HG03460 (cell line): Measurements from ENCODE around the gene PLEKHJ1.

Experiments used
- ATAC-seq: cut with Tn5 transposase; IDR thresholded peaks from one replicate; pipeline ENCODE4 v1.9.1; 2021; ENCODE audit not compliant: unreplicated experiment

PLEKHJ1 gene

GRCh38 chr19:2224754-2225349 is 11.3 kb downstream of the PLEKHJ1 start:
- ATAC-seq: no peak

DNA sequence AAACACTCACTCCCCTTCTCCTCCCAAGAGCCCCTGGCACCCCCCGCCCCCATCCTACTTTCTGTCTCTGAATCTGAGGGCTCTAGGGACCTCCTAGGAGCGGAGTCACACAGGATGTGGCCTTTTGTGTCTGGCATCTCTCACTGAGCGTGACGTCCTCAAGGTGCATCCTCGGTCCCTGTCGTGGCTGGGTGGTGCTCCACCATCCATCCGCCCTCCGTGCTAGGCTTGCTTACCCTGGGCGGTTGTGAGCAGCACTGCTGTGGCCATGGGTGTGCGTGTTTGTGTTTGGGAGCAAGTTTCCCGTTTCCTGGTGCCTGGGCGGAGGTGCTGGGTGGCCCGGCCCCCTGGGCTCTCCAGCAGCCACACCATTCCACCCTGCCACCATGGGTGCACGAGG is 12.2 kb downstream of the PLEKHJ1 start:
- no peak for ATAC-seq

DNA sequence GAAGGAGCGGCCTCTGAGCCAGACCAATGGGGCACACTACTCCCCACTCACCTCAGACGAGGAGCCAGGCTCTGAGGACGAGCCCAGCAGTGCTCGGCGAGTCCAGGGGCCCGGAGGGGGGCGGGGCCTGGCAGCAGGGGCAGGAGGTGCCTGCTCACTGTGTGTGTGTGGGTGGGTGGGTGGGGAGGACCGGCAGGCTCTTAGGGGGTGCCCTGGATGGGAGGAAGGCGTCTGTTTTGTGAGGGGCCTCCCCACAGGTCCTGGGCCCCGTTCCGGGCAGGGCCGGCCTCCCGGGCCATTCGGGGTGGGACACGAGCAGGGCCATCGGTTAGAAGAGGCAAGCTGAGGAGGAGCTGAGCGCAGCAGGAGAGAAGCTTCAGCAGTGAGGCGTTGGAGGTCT is 12.7 kb downstream of the PLEKHJ1 start:
- ATAC-seq: no peak

DNA sequence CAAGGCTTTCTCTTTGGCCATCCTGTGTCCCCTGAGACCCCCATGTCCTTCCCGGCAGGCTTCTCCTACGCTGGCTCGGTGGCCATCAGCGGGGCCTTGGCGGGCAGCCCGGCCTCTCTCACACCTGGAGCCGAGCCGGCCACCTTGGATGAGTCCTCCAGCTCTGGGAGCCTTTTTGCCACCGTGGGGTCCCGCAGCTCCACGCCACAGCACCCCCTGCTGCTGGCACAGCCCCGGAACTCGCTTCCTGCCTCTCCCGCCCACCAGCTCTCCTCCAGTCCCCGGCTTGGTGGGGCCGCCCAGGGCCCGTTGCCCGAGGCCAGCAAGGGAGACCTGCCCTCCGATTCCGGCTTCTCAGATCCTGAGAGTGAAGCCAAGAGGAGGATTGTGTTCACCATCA is 14.2 kb downstream of the PLEKHJ1 start:
- no peak for ATAC-seq

DNA sequence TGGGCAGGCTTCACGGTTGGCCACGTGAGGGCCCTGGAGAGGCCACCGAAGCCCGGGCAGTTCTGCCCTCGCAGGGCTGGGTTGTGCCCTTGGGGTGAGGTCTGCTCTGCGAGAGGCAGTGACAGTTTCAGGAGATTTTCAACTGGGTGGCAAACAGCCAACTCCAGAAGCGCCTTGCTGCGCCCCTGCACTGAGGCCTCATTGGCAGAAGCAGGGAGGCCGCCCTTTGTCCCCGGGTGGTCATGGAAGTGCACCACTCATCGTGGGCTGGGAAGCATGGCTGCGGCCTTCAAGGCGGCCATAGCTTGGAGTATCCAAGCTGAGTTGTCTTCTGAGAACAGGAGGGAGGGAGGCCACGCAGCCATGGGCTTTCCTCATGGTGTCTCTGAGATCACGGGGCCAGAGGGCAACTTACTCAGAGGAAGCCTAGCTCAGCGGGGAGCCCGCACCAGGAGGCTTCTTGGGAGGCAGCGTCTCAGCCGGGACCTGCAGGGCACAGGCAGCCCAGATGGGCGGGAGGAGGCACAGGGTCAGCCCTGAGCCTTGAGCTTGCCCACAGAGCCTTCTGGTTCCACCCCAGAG is 14.8 kb downstream of the PLEKHJ1 start:
- ATAC-seq: no peak

DNA sequence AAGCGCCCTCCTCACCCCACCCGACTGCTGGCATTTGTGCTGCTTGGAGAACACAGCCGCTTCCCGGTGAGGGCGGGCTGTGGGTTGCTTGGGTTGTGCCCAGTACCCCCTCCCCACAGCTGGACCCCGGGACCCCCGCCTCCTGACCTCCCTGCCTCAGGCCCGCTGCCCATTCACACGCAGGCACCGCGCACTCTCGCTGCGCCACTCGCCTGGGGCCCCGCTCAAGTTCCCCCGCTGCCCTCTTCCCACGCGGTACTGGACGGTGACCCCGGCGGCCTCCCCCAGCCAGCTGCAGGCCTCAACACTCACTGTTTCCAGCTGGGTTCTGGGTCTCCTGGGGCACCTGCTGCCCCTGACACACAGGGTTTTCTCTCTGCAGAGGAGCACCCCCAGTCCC is 16.4 kb downstream of the PLEKHJ1 start:
- no peak for ATAC-seq

DNA sequence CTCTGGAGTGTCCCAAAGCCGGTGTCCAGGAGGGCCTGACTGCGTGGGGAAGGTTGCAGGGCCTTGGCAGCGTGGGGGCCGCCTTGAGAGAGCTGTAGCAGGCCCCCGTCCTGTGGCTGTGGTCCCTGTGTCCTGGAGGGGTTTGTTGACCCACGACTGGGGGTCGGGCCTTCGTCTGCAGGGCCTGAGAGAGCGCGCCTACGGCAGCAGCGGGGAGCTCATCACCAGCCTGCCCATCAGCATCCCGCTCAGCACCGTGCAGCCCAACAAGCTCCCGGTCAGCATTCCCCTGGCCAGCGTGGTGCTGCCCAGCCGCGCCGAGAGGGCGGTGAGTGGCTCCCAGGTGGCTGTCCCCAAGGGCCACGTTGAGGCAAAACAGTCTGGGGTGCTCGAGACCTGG is 18.5 kb downstream of the PLEKHJ1 start:
- ATAC-seq: no peak

DNA sequence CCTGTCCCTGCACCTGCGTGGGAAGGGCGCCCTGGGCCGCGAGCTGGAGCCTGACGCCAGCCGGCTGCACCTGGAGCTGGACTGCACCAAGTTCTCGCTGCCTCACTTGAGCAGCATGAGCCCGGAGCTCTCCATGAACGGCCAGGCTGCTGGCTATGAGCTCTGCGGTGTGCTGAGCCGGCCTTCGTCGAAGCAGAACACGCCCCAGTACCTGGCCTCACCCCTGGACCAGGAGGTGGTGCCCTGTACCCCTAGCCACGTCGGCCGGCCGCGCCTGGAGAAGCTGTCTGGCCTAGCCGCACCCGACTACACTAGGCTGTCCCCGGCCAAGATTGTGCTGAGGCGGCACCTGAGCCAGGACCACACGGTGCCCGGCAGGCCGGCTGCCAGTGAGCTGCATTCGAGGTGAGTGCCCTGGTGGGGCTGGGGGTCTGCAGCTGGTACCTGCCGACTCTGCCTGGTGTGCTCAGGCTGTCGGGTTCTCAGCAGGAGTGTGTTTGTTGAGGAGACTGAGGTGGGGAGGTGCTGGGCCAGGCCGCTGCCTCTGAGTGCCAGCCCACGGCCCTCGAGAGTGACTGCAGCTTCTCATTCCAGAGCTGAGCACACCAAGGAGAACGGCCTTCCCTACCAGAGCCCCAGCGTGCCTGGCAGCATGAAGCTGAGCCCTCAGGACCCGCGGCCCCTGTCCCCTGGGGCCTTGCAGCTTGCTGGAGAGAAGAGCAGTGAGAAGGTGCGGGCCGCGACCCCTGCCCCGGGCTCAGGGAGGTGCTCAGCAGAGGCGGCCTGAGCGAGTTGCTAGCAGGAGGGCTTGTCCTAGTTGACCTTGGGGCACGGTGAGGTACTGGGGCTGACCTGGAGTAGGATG is 19.5 kb downstream of the PLEKHJ1 start:
- no peak for ATAC-seq

DNA sequence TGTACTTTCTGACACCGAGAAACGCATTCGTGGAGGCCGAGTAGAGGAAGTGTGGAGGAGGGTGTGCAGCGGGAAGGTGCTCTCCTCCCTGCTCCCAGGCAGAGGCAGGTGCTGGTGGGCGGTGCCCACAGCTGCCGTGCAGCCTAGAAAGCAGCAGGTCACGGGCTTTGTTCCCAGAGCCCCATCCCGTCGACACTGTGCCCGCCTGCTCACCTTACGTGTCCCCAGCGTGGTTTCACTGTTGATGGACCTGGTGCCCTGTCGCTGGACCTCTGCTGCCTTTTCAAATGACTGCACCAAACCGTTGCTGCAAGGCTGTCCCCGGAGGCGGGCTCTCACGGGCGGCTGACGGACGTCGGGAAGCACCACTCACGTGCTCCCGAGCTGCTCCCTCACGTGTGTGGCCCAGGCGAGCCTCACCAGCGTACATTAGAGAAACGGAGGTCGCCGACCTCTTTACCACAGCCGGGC is 20.8 kb downstream of the PLEKHJ1 start:
- ATAC-seq: no peak

- no peak for ATAC-seq
These were observed 21.9 kb downstream of the PLEKHJ1 start for GRCh38 chr19:2214251-2214650.

DNA sequence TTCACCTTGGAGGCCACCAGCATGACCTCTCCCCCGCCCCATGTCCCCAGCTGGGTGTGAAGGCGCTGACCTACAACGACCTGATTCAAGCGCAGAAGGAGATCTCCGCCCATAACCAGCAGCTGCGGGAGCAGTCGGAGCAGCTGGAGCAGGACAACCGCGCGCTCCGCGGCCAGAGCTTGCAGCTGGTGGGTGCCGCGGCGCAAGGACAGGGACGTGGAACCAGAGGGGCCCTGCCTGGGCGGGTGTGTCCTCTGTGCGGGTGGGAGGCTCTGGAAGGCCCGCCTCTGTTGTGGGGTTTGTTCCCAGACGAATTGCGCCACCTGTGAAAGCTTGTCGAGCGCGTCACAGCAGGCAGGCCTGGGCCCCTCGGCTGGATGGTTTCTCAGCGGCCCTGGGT is 22.3 kb downstream of the PLEKHJ1 start:
- ATAC-seq: no peak

DNA sequence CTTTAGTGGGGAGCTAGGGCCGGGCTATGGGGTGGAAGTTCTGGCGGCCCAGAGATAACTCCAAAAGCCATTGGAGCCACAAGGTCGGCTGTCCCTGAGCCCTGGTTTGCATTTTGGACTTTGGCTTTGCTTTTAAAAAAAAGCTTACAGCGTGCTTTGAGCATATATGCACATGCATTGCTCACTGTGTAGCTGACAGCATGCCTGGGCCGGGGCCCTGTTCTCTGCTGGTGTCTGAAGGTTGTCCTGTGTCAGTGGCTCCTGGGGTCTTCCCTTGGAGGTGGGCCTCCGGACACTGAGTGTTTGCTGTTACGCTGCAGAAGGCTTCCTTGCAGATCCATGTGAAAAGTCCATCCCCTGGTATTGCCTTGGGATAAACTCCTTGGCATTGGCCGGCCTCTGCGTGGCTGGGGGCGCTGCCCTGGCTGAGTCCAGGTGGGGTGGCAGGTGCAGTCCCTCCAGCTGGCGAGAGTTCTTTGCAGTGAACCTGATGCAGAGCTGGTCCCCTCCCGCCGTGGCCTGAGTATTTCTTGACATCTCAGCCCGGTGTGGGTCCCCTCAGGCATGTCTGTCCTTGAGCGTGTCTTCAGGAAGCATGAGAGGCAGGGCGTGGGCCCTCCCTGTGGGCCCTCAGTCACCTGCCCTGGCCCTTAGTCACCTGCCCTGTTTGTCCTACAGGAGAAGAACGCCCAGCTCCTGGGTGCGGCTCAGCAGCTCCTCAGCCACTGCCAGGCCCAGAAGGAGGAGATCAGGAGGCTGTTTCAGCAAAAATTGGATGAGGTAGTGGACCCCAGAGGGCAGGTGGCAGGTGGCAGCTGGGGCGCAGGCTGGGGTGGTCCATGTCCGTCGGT is 23.0 kb downstream of the PLEKHJ1 start:
- no peak for ATAC-seq

GRCh38 chr19:2210987-2211740 is 25.0 kb downstream of the PLEKHJ1 start:
- ATAC-seq: no peak

- ATAC-seq: no peak
These were observed 25.9 kb downstream of the PLEKHJ1 start for GRCh38 chr19:2210206-2210605.

- ATAC-seq: no peak
These were observed 26.7 kb downstream of the PLEKHJ1 start for GRCh38 chr19:2209408-2209807.

- ATAC-seq: no peak
These were observed 27.2 kb downstream of the PLEKHJ1 start for GRCh38 chr19:2208975-2209374.

DNA sequence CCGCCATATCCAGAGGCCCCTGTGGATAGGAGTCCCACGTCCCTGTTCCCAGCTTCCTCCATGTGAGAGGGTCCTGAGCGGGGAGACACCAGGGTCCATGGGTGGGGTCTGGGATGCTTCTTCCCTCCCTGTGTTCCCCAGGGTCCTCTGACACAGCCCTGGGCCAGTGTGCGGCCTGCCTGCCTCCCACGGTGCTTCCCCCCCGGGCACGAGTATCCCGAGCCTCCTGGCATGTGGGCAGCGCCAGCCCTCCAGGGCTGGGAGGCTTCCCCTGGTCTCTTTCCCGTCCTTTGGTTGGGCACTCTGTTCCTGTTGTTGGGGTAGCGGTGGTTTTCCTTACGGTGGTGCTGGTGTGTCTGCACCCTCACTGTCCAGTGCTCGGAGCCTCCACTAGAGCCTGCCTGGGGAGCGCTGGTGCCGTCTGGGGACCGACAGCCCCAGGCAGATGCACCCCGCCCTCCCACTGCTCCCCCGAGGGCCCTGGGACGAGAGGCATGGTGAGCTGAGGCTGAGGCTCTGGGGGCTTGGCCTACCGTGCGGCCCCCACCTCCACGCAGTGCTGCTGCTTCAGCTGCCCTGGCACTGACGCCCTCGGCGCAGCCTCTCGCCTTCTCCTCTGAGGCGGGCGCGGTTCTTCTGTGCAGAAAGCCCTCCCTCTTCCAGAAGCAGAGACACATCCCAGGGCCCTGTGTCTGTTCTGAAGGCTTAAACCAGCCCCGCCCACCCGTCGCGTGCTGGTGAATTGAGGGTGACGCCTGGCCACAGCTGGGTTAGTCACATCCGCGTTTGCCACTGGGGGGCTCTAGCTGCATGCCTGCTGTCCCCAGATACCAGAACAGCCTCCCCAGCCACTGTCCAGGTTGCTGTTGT is 27.9 kb downstream of the PLEKHJ1 start:
- no peak for ATAC-seq

GRCh38 chr19:2207008-2207407 is 29.1 kb downstream of the PLEKHJ1 start:
- no peak for ATAC-seq

- no peak for ATAC-seq
These were observed 33.8 kb downstream of the PLEKHJ1 start for GRCh38 chr19:2202366-2202765.
